Esophagus muscularis mucosa (tissue), 4 donors: Measurements from ENCODE around the gene CRHR1. TPM values are rescaled to one million over a fixed set of nuclear protein-coding genes. Genes with fewer than 3 reads are reported as not detected.

Experiments
- DNase-seq: peaks from one replicate; pipeline ENCODE4 v3.0.0-alpha.2; 2017; ENCODE audit errors: extremely low spot score
- H3K27ac ChIP-seq, 4 donors: fragments of 200-600 bp; sonication (generic); replicated peaks in 1 of 4; 1 replicate in 3 of 4; 2 replicates in 1 of 4; pipeline ENCODE4 v1.5.1; 2016 to 2019; ENCODE audit warnings: mild to moderate bottlenecking in 1 of 4
- H3K27me3 ChIP-seq, 4 donors: fragments of 200-600 bp; sonication (generic); one replicate each; pipeline versions ENCODE4 v1.5.1 to v1.6.0; 2016 to 2019
- H3K36me3 ChIP-seq, 4 donors: fragments of 200-600 bp; sonication (generic); one replicate each; pipeline ENCODE4 v1.5.1; 2016 to 2019
- H3K4me1 ChIP-seq, 4 donors: fragments of 200-600 bp; sonication (generic); one replicate each; pipeline ENCODE4 v1.5.1; 2016 to 2019
- H3K4me3 ChIP-seq, 4 donors: fragments of 200-600 bp; sonication (generic); 1 replicate in 2 of 4; 2 replicates in 2 of 4; pipeline ENCODE4 v1.5.1; 2016 to 2019; ENCODE audit warnings: mild to moderate bottlenecking in 4 of 4, moderate library complexity in 1 of 4
- H3K9me3 ChIP-seq, 4 donors: fragments of 200-600 bp; sonication (generic); 1 replicate in 3 of 4; 2 replicates in 1 of 4; pipeline ENCODE4 v1.5.1; 2016 to 2019
- EP300 ChIP-seq: sonication (generic); formaldehyde crosslinking; IDR thresholded peaks from one replicate; pipeline ENCODE4 v1.6.1; 2017; ENCODE audit warnings: antibody characterized with exemption
- POLR2A ChIP-seq: fragments of 450-650 bp; IDR thresholded peaks from one replicate; pipeline ENCODE4 v1.6.1; 2017; ENCODE audit warnings: antibody characterized with exemption, moderate library complexity, mild to moderate bottlenecking, low read depth
- POLR2AphosphoS5 ChIP-seq, 2 donors: sonication (generic); formaldehyde crosslinking; IDR thresholded peaks; one replicate each; pipeline ENCODE4 v1.6.1; 2017; ENCODE audit warnings: antibody characterized with exemption in 2 of 2
- WGBS: methylation state at CpG from one replicate; pipeline ENCODE4 v1.1.5; 2018; 5-methylcytosine and 5-hydroxymethylcytosine counted together
- intact Hi-C: fragments of 100-400 bp; cut with DNase I; formaldehyde crosslinking; loops from one replicate; pipeline ENCODE4 v1.15.1; 2023
- total RNA-seq, 4 donors: library from RNA; depleted of rRNA; stranded (reverse); fragments of >200 nt; gene quantifications; one replicate each; pipeline versions ENCODE4 v1.1.0 to v1.2.1, GENCODE V29; 2016
- TF ChIP-seq, protein P1 (sequence below), 3 experiments: fragments of 200-600 bp in 2 of 3; fragments of 450-650 bp in 1 of 3; sonication (generic) in 2 of 3; IDR thresholded peaks; one replicate each; pipeline ENCODE4 v1.5.1; 2017 to 2019; ENCODE audit warnings: antibody characterized with exemption in 3 of 3, mild to moderate bottlenecking in 2 of 3, moderate library complexity in 1 of 3

CRHR1 gene
- total RNA-seq, 4 donors from 2014 or later = 0.50 to 0.52 TPM; not detected in 2

- Histone ChIP-seq H3K27me3 (peaks cover 0 to 27% (median 0%) of the 10 kb centered on the region in 4 donors), H3K36me3 (no peaks in the 10 kb centered on the region), H3K27ac (no peak overlapping the region), H3K4me1 (peaks cover 0 to 8% (median 4%) of the 10 kb centered on the region in 4 donors), H3K9me3 (no peaks in the 10 kb centered on the region), H3K4me3 (no peak overlapping the region)
- 77% methylated on average over 8 of the region's 8 CpGs for WGBS
- DNase-seq = no peak
- intact Hi-C loops = no loop called here
- TF ChIP-seq POLR2A (no peak), EP300 (no peak), POLR2AphosphoS5 (IDR thresholded peaks at IDR 0.05) (no peak)
- TF ChIP-seq, protein P1, sequence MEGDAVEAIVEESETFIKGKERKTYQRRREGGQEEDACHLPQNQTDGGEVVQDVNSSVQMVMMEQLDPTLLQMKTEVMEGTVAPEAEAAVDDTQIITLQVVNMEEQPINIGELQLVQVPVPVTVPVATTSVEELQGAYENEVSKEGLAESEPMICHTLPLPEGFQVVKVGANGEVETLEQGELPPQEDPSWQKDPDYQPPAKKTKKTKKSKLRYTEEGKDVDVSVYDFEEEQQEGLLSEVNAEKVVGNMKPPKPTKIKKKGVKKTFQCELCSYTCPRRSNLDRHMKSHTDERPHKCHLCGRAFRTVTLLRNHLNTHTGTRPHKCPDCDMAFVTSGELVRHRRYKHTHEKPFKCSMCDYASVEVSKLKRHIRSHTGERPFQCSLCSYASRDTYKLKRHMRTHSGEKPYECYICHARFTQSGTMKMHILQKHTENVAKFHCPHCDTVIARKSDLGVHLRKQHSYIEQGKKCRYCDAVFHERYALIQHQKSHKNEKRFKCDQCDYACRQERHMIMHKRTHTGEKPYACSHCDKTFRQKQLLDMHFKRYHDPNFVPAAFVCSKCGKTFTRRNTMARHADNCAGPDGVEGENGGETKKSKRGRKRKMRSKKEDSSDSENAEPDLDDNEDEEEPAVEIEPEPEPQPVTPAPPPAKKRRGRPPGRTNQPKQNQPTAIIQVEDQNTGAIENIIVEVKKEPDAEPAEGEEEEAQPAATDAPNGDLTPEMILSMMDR (IDR thresholded peaks at IDR 0.05) = no peak
These were observed 83.6 kb downstream of the CRHR1 start for GRCh38 chr17:45867702-45868101.

GRCh38 chr17:45868276-45868675 lies 84.2 kb downstream of the CRHR1 start:
- Histone ChIP-seq H3K36me3 (no peaks in the 10 kb centered on the region), H3K4me3 (no peak overlapping the region), H3K4me1 (peaks cover 0 to 8% (median 4%) of the 10 kb centered on the region in 4 donors), H3K27me3 (peaks cover 0 to 25% (median 0%) of the 10 kb centered on the region in 4 donors), H3K27ac (no peak overlapping the region), H3K9me3 (no peaks in the 10 kb centered on the region)
- TF ChIP-seq POLR2AphosphoS5 (IDR thresholded peaks at IDR 0.05) (no peak), EP300 (no peak), POLR2A (no peak)
- TF ChIP-seq, protein P1 (IDR thresholded peaks at IDR 0.05) = no peak
- intact Hi-C loops = no loop called here
- 86% methylated on average over 5 of the region's 5 CpGs for WGBS
- DNase-seq = no peak

DNA sequence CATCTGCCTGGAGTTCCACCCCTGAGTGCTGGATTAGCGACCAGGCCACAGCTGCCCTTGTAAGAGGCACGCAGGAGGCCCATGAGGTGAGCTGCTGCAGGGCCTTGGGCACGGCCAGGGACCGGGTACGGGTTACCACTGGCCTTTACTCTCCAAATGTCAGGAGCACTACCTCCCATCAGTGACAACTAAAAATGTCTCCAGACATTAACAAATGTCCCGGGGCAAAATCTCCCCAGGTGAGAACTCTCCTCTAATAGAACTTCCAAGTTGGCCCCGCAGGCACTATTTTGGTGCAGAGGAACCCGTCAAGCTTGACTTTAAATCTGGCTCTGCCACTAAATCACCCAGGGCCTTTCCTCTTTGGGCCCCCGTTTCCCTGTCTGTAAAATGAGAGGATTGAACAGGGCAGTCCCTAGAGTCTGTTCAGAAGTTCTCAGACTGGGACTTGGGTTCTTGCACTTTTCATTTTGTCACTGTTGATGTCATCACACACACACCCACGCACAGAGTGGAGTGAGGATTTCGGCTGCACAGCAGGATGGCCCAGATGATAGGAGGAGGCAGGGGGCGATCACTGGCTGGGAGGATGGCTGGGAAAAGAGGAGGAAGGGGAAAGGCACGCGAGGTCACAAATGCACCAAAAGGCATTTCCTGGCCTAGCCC lies 85.7 kb downstream of the CRHR1 start:
- Histone ChIP-seq H3K36me3 (no peaks in the 10 kb centered on the region), H3K27me3 (peaks cover 0 to 14% (median 0%) of the 10 kb centered on the region in 4 donors), H3K4me1 (peaks cover 0 to 8% (median 4%) of the 10 kb centered on the region in 4 donors), H3K27ac (no peak overlapping the region), H3K9me3 (no peaks in the 10 kb centered on the region), H3K4me3 (no peak overlapping the region)
- intact Hi-C loops = no loop called here
- whole genome bisulfite sequencing = 76% methylated on average over 13 of the region's 14 CpGs
- no peak for DNase-seq
- TF ChIP-seq EP300 = no peak
- TF ChIP-seq, protein P1 (IDR thresholded peaks at IDR 0.05) = no peak
- TF ChIP-seq POLR2AphosphoS5 (IDR thresholded peaks at IDR 0.05) = no peak
- TF ChIP-seq POLR2A = no peak

- H3K27ac ChIP-seq = no peak overlapping the region
- WGBS = 30% methylated on average over 4 of the region's 4 CpGs
These were observed 86.3 kb downstream of the CRHR1 start for GRCh38 chr17:45870342-45870974.

More at GRCh38 chr17:45870342-45870974, 86.3 kb downstream of the CRHR1 start:
- no peak overlapping the region for H3K4me3 ChIP-seq
- H3K36me3 ChIP-seq = no peaks in the 10 kb centered on the region
- TF ChIP-seq POLR2A = no peak
- TF ChIP-seq, protein P1 (IDR thresholded peaks at IDR 0.05) = no peak
- no peak for TF ChIP-seq EP300
- no peak for TF ChIP-seq POLR2AphosphoS5 (IDR thresholded peaks at IDR 0.05)
- peaks cover 0 to 8% (median 4%) of the 10 kb centered on the region in 4 donors for H3K4me1 ChIP-seq
- H3K27me3 ChIP-seq = peaks cover 0 to 14% (median 4%) of the 10 kb centered on the region in 4 donors
- intact Hi-C loops = no loop called here
- H3K9me3 ChIP-seq = no peaks in the 10 kb centered on the region
- no peak for DNase-seq
